Measurements from ENCODE around the gene GRIK3. TPM values are rescaled to one million over a fixed set of nuclear protein-coding genes. Genes with fewer than 3 reads are reported as not detected.
"Not testable (repeated sequence)": the region's sequence is repeated elsewhere in the genome, so short reads cannot be mapped to it uniquely, and the experiment has no call there.

Gene GRIK3
- not detected for total RNA-seq

DNA sequence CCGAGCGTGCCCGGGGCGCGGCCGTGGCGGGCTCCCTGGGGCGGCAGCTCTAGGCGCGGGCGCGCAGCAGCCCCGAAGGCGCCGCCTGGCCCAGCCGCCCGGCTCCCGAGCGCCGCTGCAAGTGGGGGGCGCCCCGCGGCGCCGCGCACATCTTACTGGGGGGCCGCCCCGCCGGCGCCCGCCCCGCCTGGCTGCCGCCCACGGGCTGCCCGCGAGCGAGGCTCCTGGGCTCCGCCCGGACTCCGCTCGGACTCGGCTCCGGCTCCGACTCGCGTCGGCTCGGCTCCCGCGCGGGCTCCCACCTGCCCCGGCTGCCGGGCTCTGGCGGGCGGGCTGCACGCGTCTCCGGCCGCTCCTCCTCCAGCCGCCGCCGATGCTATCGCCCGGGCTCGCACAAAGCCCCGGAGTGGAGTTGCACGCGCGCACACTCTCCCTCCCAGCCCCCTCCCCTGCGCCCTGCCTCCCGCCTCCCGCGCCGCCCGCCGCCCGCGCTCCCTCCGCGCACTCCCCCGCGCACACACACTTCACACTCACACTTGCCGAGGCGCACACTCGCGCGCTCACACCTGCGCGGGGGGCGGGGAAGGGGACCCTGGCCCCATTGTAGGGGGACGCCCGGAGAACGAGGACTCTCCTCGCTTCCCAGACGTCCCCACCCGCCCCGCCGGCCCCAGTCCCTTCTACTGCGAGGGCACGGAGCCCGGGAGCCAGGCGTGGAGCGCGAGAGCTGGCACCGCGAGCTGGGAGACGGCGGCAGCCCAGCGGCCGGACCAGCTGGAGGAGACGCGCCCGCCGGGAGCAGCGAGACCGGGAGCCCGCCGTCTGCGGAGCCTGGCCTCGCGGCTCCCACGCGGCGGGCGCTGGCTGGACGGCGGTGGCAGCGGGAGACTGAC, at the start of gene GRIK3:
Gene GRIK3 (minus strand): TSS at position 395 of the 893 bp plus-strand sequence. CDS start 407 bp downstream, outside the sequence.
- Mint-ChIP-seq H3K27ac (peak within 1 kb of the TSS; percentile 22), H3K4me3 (no peak within 1 kb of the TSS), H3K4me1 (no peaks in the 10 kb centered on the region), H3K36me3 (no peaks in the 10 kb centered on the region), H3K27me3 (peaks cover 78% of the 10 kb centered on the region), H3K9me3 (ENCODE audit: low read depth) (no peaks in the 10 kb centered on the region)
- no peak for ATAC-seq
- CTCF ChIA-PET = no interaction called here
- no peak for DNase-seq

DNA sequence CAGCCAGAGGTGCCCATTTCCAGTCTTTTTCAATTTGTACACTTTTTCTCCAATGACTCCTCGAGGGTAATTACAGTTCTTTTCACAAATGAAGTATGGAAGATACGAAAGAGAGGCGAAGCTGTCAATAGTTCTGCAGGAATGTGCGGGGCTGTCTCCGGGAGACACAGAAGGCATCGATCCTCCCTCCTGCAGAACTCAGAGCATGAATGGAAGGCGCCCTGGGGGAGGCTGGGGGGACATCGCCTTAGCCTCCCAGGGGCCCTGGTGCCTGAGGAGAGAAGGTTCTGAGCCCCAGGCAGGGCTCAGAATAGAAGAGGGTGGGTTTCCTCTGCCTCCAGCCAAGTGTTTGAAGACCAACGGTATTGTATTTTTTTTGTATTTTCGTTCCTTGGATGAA, 49.7 kb upstream of the GRIK3 start:
- DNase-seq (no peak), ATAC-seq (no peak)
- Mint-ChIP-seq H3K9me3 (ENCODE audit: low read depth) (no peaks in the 10 kb centered on the region), H3K27me3 (peaks cover 2% of the 10 kb centered on the region), H3K27ac (no peak overlapping the region), H3K4me3 (no peak overlapping the region), H3K36me3 (no peaks in the 10 kb centered on the region), H3K4me1 (no peaks in the 10 kb centered on the region)
- CTCF ChIA-PET = no interaction called here

DNA sequence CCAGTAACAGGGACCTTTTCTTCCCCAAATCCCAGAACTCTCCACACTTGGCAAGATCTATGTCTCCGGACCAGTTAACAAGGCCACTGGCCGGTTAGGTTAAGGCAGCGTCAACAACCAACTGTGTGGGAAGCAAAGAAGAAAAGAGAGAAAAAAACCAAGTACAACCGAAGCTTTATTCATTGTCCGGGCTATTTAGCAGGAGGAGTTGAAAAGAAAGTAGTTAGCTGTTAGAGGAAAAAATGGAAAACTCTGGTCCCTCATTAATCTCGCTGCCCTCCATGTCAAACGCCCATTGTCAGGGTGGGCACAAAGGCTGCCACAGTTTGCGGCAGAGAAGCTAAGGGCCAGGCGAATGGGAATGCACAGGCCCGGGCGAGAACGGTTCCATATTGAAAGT, 49.3 kb upstream of the GRIK3 start:
- CTCF ChIA-PET = no interaction called here
- no peak overlapping the region for H3K4me3 Mint-ChIP-seq
- H3K9me3 Mint-ChIP-seq (ENCODE audit: low read depth) = no peaks in the 10 kb centered on the region
- no peaks in the 10 kb centered on the region for H3K36me3 Mint-ChIP-seq
- DNase-seq (no peak), ATAC-seq (no peak)
- peaks cover 2% of the 10 kb centered on the region for H3K27me3 Mint-ChIP-seq
- no peak overlapping the region for H3K27ac Mint-ChIP-seq
- H3K4me1 Mint-ChIP-seq = no peaks in the 10 kb centered on the region

DNA sequence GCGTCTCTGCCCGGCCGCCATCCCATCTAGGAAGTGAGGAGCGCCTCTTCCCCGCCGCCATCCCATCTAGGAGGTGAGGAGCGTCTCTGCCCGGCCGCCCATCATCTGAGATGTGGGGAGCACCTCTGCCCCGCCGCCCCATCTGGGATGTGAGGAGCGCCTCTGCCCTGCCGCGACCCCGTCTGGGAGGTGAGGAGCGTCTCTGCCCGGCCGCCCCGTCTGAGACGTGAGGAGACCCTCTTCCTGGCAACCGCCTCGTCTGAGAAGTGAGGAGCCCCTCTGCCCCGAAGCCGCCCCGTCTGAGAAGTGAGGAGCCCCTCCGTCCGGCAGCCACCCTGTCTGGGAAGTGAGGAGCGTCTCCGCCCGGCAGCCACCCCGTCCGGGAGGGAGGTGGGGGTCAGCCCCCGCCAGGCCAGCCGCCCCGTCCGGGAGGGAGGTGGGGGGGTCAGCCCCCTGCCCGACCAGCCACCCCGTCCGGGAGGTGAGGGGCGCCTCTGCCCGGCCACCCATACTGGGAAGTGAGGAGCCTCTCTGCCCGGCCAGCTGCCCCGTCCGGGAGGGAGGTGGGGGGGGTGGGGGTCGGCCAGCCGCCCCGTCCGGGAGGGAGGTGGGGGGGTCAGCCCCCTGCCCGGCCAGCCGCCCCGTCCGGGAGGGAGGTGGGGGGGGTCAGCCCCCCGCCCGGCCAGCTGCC, 46.1 kb upstream of the GRIK3 start:
- H3K27me3 Mint-ChIP-seq; H3K4me3 Mint-ChIP-seq; DNase-seq; H3K27ac Mint-ChIP-seq; ATAC-seq; H3K4me1 Mint-ChIP-seq; H3K36me3 Mint-ChIP-seq; CTCF ChIA-PET; H3K9me3 Mint-ChIP-seq (ENCODE audit: low read depth): not testable (repeated sequence)

DNA sequence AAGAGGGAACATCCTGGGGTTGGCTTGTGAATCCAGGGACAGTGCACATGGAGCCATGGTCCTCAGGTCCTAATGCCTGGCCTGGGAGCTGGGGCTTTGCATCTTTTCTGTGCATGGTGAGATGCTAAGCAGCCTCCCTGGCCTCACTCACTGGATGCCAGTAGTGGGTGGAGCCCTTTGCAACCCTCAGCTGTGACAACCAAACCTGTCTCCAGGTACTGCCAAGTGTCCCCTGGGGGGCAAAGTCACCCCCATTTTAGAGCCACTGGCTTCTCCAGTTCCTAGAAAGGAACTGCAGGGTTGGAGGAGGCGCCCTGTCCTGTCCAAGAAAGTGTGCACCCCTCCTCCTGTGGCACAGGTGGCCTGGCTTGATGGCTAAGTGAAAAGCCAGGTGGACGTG, 44.6 kb upstream of the GRIK3 start:
- Mint-ChIP-seq H3K9me3 (ENCODE audit: low read depth) (no peaks in the 10 kb centered on the region), H3K4me3 (no peak overlapping the region), H3K36me3 (no peaks in the 10 kb centered on the region), H3K27ac (no peak overlapping the region), H3K4me1 (no peaks in the 10 kb centered on the region), H3K27me3 (no peaks in the 10 kb centered on the region)
- no peak for DNase-seq
- no peak for ATAC-seq
- CTCF ChIA-PET = no interaction called here

DNA sequence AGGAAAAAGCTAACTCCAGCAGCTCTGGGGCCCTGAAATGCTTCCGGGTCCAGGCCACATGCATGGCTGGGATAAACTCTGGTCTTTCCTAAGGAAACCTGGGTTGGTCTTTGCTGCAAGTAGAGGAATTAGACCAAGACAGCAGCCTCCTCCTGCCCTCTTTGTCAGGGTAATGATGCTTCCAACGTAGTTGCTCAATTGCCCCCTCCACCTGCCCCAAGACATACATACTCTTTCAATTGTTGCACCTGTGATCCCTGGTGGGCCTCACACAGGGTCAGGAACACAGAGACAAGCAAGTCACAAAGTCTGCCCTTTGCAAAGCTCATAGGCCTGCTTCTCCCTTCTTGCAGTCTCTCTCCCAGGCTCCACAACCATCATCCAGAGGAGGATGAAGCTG, 41.9 kb upstream of the GRIK3 start:
- ATAC-seq (no peak), DNase-seq (no peak)
- Mint-ChIP-seq H3K27ac (no peak overlapping the region), H3K27me3 (peaks cover 6% of the 10 kb centered on the region), H3K9me3 (ENCODE audit: low read depth) (no peaks in the 10 kb centered on the region), H3K4me3 (no peak overlapping the region), H3K4me1 (no peaks in the 10 kb centered on the region), H3K36me3 (no peaks in the 10 kb centered on the region)
- CTCF ChIA-PET = no interaction called here

DNA sequence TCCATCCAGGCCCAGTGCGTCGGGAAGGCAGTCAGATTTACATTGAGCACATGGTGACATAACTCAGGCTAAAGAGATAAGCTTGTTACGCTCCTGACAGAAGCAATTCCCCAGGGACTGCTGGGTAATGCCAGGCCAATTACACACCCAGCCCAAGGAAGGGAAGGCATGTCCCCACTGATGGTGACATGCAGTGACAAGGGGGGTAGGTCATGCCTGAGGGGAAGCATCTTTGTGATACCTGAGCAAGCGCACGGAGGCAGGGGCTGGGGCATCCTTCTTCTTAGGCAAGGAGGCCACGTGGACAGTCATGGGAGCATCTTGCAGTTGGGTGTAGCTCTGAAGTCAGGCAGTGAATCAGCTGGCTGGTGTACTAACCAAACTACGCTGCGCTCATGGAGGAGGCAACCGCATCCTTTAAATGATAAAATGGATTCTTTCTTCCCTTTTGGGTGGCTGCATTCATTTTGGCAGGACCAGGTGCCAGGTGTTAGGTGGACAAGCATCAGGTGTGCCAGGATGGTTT, 39.6 kb upstream of the GRIK3 start:
- H3K4me1 Mint-ChIP-seq = no peaks in the 10 kb centered on the region
- ATAC-seq (no peak), DNase-seq (no peak)
- no peaks in the 10 kb centered on the region for H3K9me3 Mint-ChIP-seq (ENCODE audit: low read depth)
- H3K27me3 Mint-ChIP-seq = peaks cover 6% of the 10 kb centered on the region
- H3K4me3 Mint-ChIP-seq = no peak overlapping the region
- no peaks in the 10 kb centered on the region for H3K36me3 Mint-ChIP-seq
- CTCF ChIA-PET = no interaction called here
- no peak overlapping the region for H3K27ac Mint-ChIP-seq

DNA sequence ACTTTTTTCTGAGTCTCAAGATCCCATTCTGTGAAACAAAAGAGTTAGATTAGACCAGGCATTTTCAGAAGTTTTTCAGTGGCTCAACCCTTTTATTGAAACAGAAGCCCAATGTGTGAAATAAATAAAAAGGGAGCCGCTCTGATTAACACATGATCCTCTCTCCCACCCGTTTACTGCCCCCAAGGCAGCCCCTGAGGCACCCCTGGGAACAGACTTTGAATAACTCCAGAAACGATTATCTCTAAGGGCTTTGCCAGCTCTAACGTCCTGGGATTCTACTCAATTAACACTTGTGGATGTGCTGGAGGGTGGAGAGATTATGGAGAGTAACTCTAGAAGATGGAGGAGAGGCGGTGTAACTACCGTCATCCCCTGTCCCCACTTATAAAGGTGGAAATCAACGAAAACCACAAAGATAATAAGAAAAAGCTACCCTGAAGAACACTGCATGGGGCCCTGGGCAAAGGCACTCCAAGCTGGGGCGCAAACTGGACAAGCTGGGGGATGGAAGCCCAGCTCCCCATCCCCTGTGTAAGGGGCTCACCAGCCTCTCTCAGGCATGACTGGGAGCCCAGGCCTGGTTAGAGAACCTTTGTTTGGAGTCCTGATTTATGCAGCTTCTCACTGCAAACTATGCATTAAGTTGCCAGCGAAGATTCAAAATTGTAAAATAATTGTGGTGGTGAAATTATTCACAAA, 39.0 kb upstream of the GRIK3 start:
- no peaks in the 10 kb centered on the region for H3K9me3 Mint-ChIP-seq (ENCODE audit: low read depth)
- no peak overlapping the region for H3K27ac Mint-ChIP-seq
- no peaks in the 10 kb centered on the region for H3K4me1 Mint-ChIP-seq
- H3K4me3 Mint-ChIP-seq = no peak overlapping the region
- H3K36me3 Mint-ChIP-seq = no peaks in the 10 kb centered on the region
- CTCF ChIA-PET = no interaction called here
- no peak for DNase-seq
- no peak for ATAC-seq
- H3K27me3 Mint-ChIP-seq = peaks cover 12% of the 10 kb centered on the region

DNA sequence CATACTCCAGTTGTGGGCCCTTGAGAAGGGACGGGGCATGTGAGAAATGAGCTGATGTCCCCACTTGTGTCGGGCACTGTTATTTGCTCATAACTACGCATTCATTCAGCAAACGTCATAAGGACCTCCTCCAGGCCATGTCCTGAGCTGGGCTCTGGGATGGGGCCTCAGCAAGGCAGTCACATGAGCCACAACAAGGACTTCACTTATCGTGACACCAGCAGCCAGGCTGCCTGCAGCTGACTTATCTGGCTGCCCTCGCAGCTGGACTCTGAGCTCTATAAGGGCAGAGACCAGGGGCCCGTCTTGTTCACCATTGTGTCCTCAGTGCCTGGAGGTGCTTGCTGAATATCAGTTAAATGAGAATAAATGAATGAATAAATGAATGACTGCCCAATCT, 37.5 kb upstream of the GRIK3 start:
- Mint-ChIP-seq H3K27me3 (peaks cover 15% of the 10 kb centered on the region), H3K27ac (no peak overlapping the region)
- CTCF ChIA-PET = interaction anchor here (1.1 kb wide), 1 partner anchor 15 kb away, joined by 3 read pairs; no protein-coding TSS in a partner anchor

DNA sequence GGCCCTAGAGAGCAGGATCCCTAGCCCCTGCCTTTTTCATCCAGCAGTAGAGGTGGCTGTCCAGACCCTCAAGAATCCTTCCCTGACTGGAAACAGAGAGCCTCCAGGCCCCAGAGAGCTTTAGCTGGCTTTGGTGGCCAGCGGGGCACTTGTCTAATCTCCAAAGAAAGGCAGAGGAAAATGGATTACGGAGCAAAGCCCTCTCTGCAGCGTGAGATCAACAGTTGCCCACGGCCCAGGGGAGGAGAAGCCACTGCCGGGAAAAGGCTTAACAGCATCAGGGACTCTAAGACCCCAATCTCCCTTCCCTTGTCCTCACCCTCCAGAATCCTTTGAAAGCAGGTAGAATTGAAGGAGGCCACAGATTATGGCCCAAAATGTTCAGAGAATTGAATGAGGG, 35.8 kb upstream of the GRIK3 start:
- no peak for ATAC-seq
- peaks cover 20% of the 10 kb centered on the region for H3K27me3 Mint-ChIP-seq
- H3K27ac Mint-ChIP-seq = no peak overlapping the region
- no peaks in the 10 kb centered on the region for H3K9me3 Mint-ChIP-seq (ENCODE audit: low read depth)
- CTCF ChIA-PET = no interaction called here
- no peak overlapping the region for H3K4me3 Mint-ChIP-seq
- no peaks in the 10 kb centered on the region for H3K36me3 Mint-ChIP-seq
- DNase-seq = no peak
- H3K4me1 Mint-ChIP-seq = no peaks in the 10 kb centered on the region

More for the DNA sequence above, 37.5 kb upstream of the GRIK3 start:
- H3K9me3 Mint-ChIP-seq (ENCODE audit: low read depth) = no peaks in the 10 kb centered on the region
- no peaks in the 10 kb centered on the region for H3K36me3 Mint-ChIP-seq
- H3K4me3 Mint-ChIP-seq = no peak overlapping the region
- ATAC-seq (no peak), DNase-seq (no peak)
- H3K4me1 Mint-ChIP-seq = no peaks in the 10 kb centered on the region

DNA sequence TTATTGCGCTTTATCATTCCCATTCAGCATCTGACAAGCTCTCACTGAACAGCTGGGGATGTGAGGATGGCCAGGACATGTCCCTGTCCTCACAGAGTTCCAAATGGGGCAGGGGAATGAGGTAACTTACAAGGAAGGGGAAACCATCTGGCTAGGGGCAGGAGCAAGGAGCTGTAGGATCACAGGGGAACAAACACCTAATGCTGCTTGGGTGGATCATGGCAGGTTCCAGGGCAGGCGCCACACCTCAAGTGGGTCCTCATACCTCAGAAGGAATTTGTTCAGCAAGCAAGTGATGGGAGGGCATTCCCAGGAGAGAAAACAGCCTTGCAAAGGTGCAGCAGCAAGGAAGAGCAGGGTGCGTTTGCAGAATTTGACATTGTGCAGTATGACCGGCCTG, 35.1 kb upstream of the GRIK3 start:
- no peaks in the 10 kb centered on the region for H3K36me3 Mint-ChIP-seq
- peaks cover 20% of the 10 kb centered on the region for H3K27me3 Mint-ChIP-seq
- H3K4me3 Mint-ChIP-seq = no peak overlapping the region
- no peak overlapping the region for H3K27ac Mint-ChIP-seq
- ATAC-seq (no peak), DNase-seq (no peak)
- H3K9me3 Mint-ChIP-seq (ENCODE audit: low read depth) = no peaks in the 10 kb centered on the region
- no peaks in the 10 kb centered on the region for H3K4me1 Mint-ChIP-seq
- CTCF ChIA-PET = no interaction called here

DNA sequence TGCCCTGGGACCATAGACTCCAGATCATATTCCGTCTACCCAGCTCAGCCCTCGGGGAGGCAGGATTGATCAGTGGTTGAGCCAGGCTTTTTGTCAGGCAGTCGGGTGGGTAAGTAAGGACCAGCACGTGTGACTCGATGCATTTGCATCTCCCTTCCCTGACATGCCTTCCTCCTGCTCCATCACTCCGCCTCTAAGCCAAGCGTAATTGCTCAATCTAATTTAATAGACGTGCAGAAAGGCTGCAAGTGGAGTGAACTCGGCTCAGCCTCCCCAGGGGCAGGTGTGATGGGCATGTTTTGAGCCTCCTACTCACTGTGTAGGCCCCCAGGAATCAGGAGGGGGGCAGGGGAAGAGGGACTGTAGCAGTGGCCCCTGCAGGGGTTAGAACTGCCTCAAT, 34.6 kb upstream of the GRIK3 start:
- Mint-ChIP-seq H3K36me3 (no peaks in the 10 kb centered on the region), H3K27ac (no peak overlapping the region), H3K4me1 (no peaks in the 10 kb centered on the region), H3K27me3 (peaks cover 20% of the 10 kb centered on the region), H3K9me3 (ENCODE audit: low read depth) (no peaks in the 10 kb centered on the region), H3K4me3 (no peak overlapping the region)
- ATAC-seq = no peak
- DNase-seq = no peak
- CTCF ChIA-PET = no interaction called here

DNA sequence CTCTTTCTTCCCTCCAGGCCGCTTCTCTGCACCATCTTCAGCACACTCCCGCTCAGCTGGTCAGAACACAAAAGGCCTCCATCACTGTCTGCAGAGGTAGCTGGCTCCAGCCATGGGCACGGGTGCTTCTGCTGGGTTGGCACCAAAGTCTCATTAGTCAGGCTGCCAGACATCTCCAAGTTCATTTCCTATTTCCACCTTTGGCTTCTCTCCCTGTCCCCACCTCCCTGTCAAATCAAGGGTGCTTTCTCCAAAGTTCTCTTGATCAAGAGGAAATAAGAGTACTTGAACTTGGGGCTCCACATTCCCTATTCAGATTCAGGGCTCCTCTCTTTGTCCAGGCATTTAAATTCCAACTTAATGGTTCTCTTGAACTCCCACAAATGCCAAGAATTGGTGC, 33.9 kb upstream of the GRIK3 start:
- no peak overlapping the region for H3K4me3 Mint-ChIP-seq
- H3K27me3 Mint-ChIP-seq = peaks cover 20% of the 10 kb centered on the region
- H3K27ac Mint-ChIP-seq = no peak overlapping the region
- H3K36me3 Mint-ChIP-seq = no peaks in the 10 kb centered on the region
- no peak for DNase-seq
- no peaks in the 10 kb centered on the region for H3K4me1 Mint-ChIP-seq
- no peaks in the 10 kb centered on the region for H3K9me3 Mint-ChIP-seq (ENCODE audit: low read depth)
- CTCF ChIA-PET = no interaction called here
- no peak for ATAC-seq

Data from activated CD8-positive, alpha-beta memory T cell treated with anti-CD3 and anti-CD28 coated beads, Interleukin-2, amount 10 ng/mL, durations not matched to agents 7 days and 5 days (primary cell).